IPS-18c (cell line): ENCODE data around the gene FUNDC2.

Source experiments
- H3K4me3 ChIP-seq: 2 replicates; pipeline ENCODE4 v1.7.0; 2013; ENCODE audit warnings: low read depth, mild to moderate bottlenecking, low read length, moderate library complexity; ENCODE audit not compliant: insufficient read depth
- H3K9me3 ChIP-seq: one replicate; pipeline ENCODE4 v1.6.1; 2013; ENCODE audit warnings: mild to moderate bottlenecking, low read length, moderate library complexity; ENCODE audit not compliant: control insufficient read depth, insufficient read depth

The FUNDC2 gene

DNA sequence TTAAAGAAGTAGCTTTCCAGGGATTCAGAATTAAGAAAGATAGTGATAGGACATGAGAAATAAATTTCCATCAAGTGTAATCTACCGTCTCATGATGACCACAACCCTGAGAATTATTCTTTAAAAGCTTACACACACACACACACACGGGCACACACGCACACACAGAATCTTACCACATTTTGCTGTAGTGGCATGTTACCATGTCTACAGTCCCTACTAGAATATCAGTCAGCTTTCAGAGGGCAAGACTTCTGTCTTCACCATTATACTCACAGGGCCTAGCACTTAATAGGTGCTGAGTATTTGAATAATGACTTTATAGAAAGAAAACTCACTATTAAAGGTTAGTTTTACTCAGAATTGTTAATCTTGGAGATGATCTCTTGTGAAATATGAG is 28.9 kb downstream of the FUNDC2 start:
- peaks cover 3% of the 10 kb centered on the region for H3K9me3 ChIP-seq
- H3K4me3 ChIP-seq, result no peak overlapping the region

DNA sequence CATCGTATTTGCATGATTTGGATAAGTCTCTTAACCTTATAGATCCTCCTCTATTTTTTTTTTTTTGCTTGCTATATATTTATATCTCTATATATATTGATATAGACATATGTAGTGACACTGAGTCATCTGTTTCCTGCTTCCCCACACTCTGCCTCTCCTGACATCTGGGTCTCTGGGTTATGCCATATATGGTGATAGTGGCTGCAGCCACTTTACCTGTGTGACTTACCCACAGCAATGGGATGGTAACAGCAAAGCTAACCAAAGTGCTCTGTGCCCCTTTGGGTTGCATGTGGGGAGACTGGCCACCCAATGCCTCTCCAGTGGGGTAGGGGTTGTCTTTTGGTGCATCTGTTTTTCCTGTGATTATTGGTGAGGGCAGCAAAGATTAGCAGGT is 29.8 kb downstream of the FUNDC2 start:
- no peak overlapping the region for H3K4me3 ChIP-seq
- H3K9me3 ChIP-seq, result peaks cover 3% of the 10 kb centered on the region

DNA sequence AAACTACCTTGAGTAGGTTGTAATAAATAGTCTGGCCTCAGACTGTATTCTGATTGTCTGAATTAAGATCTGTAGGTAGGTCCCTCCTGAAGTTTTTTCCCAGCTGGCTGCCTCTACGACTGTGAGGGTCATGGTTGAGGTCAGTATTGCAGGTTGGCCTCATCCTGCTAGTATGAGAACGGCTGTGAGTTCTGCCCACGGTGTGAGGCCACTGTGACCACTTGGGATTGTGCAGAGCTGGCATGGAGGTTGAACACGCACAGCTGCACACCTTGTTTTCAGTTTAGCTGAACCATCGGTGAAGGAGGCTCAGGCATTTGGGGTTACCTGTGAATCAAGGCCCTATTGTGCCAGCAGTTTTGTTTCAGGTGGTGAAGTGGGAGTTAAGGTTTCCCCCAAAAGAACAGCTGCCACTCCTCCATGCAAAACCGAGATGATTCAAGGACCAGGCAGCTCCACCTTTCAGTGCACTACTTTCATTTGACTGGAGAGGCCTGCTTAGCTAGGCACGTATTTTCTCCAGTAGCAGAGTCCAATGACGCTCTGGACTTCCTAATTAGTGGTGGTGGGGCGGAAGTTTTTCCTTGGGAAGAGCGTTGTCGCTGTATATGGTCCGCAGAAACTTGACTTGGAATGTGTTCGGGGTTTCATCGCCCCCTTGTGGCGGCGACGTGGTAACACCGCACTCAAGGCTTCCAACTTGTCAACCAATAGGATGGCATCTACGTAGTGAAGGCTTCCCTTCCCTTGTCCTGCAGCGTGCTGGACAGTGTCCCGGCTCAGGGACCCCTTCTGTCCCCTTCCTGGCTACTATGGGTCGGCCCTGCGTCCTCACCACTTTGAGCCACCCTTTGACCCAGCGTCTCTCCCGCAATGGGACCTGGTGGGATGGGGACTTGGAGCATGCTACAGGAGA is 30.5 kb downstream of the FUNDC2 start:
- H3K9me3 ChIP-seq, result peaks cover 3% of the 10 kb centered on the region
- peak overlapping the region; percentile 17 for H3K4me3 ChIP-seq

DNA sequence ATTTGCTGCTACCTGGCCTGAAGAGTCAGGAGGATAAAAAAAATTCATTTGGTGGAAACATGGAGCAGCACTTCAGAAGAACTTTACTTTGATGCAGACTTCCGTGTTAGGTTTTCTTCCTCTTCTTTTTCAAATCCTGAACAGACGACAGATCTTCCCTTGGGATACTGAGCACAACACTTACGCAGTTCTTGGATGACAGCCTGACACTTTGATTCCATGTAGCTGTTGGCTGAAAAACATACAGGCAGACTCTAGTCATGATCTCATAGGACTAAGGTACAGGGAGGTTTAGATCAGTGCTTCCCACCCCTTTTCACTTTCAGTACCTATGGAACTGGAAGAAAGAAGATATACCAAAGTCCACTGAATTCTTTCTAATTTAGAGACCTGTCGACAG is 35.1 kb downstream of the FUNDC2 start:
- H3K9me3 ChIP-seq, result peaks cover 6% of the 10 kb centered on the region
- no peak overlapping the region for H3K4me3 ChIP-seq

DNA sequence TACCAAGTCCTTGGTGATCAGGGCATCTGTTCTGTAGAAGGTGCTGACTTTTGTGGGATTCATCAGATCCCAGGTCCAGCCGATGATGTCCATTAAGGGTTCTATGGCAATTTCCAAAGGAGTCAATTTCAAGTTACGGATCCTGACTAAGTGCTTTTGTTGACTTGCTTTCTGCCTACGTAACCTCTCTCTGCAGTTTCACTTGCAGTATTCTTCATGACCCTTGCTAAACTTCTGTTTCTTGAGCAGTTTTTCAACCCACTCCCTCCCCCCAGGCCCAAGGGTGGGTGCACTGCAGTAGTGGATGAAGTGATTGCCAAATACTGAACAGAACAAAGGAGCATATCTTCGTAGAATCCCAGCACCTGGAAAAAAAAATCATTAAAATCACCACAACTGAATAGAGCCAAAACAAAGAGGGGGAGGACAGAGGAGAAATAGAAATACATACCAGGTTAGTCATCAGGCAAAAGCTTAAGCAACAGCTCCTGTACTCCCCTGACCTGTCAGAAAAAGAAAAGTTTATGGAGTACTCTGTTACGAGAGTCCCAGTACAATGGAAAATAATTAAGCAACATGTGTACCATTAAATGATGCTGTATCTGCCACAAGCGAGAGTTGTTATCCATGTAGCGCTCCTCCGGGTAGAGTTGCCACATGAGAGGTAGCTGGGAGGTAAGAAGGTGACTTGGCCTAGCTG is 38.5 kb downstream of the FUNDC2 start:
- Histone ChIP-seq H3K9me3 (peaks cover 8% of the 10 kb centered on the region), H3K4me3 (no peak overlapping the region)

DNA sequence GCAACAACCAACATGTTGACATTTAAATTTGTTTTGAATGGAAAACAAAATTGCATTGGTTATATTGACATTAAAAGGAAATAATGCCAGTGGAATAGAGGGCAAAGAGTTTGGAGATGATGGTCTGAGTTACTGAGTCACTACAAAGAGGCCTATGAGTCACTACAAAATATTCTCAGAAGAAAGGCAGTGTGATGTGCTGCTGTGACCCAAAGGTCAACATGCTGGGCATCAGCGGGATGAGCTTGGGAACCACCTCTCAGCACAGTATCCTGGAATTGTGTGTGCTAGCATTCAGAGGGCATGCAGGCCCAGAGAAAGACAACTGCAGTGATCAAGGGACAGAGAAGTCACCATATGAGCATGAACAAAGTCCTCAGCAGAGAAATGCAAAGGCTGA is 41.5 kb downstream of the FUNDC2 start:
- Histone ChIP-seq H3K9me3 (peaks cover 13% of the 10 kb centered on the region), H3K4me3 (no peak overlapping the region)

DNA sequence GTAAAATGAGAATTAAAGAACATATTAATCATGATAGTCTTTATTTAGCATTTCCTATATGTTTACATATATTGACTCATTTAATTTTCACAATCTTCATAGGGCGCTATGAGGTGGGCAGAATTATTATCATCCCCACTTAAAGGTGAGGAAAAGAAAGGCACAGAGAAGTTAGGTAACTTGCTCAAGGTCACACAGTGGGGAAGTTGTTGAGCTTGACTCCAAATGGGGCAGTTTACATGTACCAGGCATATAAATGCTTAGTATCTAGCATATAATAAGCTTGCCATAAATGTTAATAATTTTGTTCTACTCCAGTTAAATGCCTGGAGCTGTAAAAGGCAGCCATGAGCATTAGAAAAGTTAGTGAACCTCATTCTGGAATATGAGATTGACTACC is 42.8 kb downstream of the FUNDC2 start:
- Histone ChIP-seq H3K9me3 (peaks cover 13% of the 10 kb centered on the region), H3K4me3 (peak overlapping the region; percentile 58; the same call in 1 of the 2 replicates)

DNA sequence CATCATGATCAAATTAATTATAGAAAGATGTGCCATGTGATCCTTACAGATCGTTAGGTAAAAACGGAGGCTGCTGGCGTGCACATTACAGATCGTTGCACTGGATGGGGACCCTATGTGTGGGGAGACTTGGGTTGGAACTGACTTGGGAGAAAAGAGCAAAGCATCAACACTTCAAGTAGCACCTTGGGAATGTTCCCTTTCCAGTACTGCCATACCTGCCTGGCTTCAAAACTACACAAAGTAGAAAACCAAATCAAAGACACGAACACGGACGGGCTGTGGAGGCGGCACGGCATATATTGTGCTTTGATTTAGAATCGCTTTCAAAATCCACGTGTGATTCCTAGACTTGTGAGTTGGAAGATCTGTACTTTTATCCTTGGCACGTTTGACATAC is 43.4 kb downstream of the FUNDC2 start:
- H3K4me3 ChIP-seq, result peak overlapping the region; percentile 58
- peaks cover 13% of the 10 kb centered on the region for H3K9me3 ChIP-seq

DNA sequence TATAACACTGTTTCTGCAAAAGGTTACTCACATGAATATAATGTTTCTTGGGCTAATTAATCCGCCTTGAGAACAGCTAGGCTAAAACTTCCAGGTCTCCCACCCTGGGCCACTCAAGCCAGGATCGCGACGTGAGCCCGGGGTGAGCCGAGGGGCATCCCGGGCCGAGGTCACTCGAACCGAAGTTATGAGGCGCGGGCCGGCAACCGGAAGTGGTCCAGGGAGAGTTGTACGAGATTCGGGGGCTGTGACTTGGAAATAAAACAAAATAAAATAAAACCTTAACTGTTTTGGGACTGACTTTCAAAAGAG is 44.0 kb downstream of the FUNDC2 start:
- Histone ChIP-seq H3K4me3 (peak overlapping the region; percentile 58), H3K9me3 (peaks cover 13% of the 10 kb centered on the region)

DNA sequence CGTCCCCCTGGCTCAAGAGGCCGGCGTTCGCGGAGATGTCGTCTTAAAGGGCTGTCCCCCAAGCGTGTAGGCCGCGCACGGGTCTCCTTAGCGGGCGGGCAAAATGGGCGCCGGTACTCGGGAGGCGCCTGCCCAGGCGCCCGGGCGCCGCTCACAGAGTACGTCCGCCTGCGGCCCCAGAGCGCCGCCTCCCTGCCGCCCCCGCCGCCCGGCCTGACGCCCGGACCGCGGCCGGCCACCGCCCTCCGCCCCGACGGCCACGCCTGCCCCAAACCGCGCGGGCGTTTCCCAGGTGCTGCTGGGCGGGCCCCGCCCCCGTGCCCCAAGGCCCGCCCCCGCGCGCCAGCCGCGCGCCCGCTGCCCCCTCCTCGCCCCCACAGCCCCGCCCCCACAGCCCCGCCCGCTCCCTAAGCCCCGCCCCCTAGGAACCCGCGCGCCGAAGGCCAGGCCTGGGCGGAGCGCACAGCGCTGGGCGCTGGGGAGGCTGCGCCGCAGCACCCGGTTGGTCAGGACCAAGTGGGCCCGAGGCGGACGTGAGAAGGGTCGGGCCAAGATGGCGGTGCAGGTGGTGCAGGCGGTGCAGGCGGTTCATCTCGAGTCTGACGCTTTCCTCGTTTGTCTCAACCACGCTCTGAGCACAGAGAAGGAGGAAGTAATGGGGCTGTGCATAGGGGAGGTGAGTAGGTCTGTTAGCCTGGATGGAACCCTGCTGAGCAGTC is 44.5 kb downstream of the FUNDC2 start, which contains the start of the genes BRCC3, CMC4 and MTCP1:
TSS of gene BRCC3 (plus strand) at position 534 of the 719 bp plus-strand sequence. CDS start at position 554, 20 bp downstream.
TSS of gene CMC4 (minus strand) at position 162 of the 719 bp plus-strand sequence. CDS start 7,113 bp downstream, outside the sequence.
TSS of gene MTCP1 (minus strand) at position 162 of the 719 bp plus-strand sequence. CDS start 5,126 bp downstream, outside the sequence.
- H3K9me3 ChIP-seq, result peaks cover 11% of the 10 kb centered on the region
- H3K4me3 ChIP-seq, result peak within 1 kb of the TSS; percentile 76

DNA sequence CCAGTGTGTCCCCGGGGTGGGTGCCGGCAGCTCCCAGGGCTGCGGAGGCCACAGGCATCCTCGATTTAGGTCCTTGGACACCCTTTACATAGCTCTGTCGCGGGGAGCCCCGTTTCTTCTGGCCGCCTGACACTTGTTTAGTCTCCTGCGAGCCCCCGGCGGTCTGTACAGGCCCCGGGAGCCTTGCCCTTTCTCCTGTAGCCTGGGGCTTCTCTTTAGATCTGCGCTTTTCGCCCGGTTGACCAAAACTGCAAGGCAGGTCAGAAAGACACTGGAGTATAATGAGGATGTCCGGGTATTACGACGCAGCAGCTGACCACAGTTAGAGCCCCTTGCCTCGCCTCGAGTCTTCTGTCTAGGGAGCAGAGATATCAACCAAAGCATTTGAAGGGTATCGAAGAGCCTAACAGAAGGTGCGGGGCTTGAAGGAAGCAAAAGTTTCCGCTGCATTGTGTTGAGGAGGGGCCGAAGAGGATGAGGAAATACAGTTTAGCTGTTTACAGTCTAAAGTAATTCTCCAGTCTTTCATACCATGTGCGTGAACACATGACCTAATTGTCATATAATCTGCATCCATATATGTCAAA is 45.1 kb downstream of the FUNDC2 start:
- Histone ChIP-seq H3K4me3 (peak overlapping the region; percentile 76), H3K9me3 (peaks cover 11% of the 10 kb centered on the region)

DNA sequence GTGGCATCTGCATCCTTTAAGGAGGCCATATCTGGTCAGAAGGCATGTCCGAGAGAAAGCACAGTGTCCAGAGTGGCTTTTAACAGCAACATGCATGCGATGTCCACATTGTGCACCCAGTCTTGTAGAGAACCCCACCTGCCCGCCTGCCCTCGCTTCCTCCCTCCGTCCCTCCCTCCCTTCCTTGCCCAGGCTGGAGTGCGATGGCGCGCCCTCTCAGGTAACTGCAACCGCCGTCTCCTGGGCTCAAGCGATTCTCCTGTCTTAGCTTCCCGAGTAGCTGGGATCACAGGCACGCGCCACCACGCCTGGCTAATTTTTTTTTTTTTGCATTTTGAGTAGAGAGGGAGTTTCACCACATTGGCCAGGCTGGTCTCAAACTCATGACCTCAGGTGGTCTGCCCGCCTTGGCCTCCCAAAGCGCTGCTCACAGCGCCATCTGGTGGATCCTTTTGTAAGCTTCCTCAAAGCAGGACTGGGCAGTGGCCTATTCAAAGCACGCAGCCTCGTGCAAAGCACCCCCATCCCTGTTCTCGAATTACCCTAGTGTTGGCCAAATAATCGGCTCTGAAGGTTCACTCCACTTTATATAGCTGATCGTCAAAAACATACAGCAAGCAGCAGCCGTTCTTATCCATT is 59.7 kb downstream of the FUNDC2 start:
- Histone ChIP-seq H3K4me3 (no peak overlapping the region), H3K9me3 (peaks cover 8% of the 10 kb centered on the region)

DNA sequence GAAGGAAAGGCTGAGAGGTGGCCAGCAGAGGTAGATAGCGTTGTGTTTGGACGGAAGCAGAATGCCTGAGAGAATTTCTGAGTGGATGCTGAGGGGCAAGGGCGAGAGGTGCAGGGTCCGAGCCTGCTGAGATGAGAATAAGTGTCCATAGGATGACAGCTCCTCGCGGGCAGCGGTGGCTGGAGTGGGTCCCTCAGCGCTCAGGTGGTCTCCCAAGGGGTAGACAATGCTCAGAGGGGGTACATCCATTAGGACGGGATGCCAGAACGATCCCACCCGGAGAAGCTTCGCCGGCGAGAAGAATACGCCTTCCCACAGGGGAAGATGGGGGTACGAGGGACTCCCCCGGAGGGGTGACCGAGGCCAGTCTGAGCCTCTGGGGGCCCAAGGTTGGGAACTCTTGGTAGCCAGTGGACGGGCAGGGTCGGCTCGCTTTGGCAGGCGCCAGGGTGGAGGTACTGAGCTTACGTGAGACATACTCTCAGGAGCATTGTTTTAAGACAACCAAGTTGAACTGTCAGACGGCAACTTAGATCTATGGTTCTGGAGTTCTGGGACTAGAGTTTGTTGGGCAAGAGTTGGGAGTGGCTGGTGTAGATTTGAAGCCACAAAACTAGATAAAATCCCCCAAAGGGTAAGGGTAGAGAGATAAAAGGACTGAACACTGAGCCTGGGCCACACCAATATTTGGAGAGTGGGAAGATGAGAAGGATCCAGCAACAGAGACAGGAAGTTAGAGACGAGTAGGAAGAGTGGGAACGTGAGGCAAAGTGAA is 60.5 kb downstream of the FUNDC2 start:
- Histone ChIP-seq H3K4me3 (no peak overlapping the region), H3K9me3 (peaks cover 8% of the 10 kb centered on the region)

DNA sequence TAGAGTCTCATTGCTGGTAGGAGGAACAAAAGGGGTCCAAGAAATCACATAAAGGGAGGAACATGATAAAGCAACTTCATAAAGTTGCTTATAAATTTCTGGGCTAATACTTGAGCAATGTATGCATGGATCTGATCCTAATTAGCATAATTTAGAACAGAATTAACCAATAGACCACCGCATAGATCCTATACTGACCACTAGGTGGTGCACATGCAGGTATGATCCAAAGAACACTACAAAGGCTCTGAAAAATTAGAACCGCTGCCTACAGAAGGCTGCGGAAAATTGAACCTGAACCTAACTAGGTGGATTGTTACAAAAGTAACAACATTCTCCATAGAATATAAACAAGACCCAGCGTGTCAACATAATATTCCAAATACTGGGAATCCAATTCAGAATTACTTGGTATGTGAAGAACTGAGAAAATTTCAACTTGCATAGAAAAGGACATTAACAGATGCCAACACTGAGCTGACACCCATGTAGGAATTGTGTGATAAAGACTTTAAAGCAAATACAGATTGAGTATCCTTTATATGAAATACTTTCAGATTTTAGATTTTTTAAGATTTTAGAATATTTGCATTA is 67.9 kb downstream of the FUNDC2 start:
- H3K9me3 ChIP-seq, result peaks cover 5% of the 10 kb centered on the region
- H3K4me3 ChIP-seq, result no peak overlapping the region

DNA sequence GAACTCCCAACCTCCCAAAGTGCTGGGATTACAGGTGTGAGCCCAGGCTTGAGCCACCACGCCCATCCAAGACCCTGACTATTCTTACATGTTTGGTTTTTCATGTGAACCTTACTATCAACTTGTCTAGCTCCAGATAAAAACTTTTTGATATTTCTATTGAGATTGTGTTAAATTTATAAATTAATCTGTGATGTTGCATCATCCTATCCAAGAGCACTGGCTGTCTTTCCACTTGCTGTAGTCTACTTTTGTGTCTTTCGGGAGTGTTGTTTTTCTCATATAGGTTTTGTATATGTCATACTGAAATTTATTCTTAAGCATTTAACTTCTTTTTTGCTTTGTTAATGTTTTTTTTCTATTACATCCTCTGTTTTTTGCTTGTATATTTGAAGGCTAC is 79.3 kb downstream of the FUNDC2 start:
- Histone ChIP-seq H3K9me3 (no peaks in the 10 kb centered on the region), H3K4me3 (no peak overlapping the region)

DNA sequence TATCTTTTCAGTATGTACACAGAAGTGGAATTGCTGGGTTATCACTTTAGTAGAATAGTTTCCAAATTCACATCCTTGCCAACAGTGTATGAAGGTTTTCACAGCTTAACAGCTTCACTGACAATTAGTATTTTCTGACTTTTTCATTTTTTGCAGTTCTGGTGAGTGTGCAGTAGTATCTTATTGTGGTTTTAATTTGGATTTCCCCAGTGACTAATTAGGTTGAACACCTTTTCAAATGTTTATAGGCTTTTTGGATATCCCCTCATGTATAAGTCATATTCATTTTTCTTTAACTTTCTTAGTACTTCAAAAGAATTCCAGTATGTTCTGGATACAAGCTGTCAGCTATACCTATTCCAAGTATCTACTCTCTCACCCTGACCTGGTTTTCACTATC is 81.8 kb downstream of the FUNDC2 start:
- H3K9me3 ChIP-seq, result no peaks in the 10 kb centered on the region
- H3K4me3 ChIP-seq, result no peak overlapping the region
